NCI-H1417 (cell line): ENCODE measurements around the gene CCDC187.

Experiments
- DNase-seq, 3 experiments: peaks; one replicate each; lab custom pipeline; 2025; lab: John Stamatoyannopoulos, UW

The CCDC187 gene

DNA sequence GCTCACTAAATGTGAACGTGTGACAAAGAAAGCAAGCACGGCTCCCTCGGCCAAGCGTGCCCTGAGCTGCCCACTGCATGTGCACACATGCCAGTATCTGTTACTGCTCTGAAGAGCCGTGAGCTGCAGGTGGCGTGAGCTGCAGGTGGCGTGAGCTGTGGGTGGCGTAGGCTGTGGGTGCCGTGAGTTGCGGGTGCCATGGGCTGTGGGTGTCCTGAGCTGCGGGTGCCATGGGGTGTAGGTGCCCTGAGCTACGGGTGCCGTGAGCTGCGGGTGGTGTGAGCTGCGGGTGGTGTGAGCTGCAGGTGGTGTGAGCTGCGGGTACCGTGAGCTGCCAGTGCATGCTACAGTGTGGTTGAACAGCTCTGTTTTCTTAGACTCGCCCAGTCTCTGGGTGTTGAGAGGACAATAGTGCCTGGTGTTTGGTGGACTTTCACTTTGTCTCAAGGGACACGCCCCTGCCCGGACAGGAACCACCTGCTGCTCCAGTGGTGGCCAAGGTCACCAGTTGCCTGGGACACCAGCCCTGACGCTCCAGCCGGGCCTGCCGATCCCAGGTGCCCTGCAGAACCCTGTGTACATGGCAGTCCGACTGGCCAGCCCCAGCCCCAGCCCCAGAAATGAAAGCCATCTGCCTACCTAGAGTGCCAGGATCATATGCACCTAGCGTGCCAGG, 6.7 kb downstream of the CCDC187 start:
- peak; percentile 24 to 88 (median 76) for DNase-seq

DNA sequence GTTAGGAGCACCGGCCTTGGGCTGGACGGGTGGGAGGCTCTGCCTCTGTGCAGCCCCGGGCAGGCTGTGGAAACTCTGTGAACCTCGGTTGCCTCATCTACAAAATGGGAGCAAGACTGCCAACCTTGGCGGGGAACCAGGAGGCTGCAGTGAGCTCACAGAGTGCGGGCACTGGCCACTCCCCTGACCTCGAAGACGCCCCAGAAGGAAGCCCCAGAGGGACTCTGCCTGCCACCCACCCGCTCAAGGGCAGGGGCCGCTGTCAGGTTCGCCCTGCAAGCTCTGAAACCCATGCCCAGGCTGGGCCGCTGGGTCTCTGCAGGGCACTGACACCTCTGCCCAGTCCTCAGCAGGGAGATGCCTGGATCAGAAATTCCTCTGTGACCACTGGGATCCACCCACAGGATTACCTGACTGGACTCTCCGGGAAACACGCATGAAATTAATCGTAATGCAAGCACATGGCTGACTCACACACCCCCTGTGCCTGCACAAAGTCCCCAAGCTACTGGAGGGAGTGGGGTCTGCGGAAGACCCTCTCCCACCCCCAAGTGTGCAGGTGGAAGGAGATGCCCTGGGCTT, 7.4 kb downstream of the CCDC187 start:
- no peak for DNase-seq

DNA sequence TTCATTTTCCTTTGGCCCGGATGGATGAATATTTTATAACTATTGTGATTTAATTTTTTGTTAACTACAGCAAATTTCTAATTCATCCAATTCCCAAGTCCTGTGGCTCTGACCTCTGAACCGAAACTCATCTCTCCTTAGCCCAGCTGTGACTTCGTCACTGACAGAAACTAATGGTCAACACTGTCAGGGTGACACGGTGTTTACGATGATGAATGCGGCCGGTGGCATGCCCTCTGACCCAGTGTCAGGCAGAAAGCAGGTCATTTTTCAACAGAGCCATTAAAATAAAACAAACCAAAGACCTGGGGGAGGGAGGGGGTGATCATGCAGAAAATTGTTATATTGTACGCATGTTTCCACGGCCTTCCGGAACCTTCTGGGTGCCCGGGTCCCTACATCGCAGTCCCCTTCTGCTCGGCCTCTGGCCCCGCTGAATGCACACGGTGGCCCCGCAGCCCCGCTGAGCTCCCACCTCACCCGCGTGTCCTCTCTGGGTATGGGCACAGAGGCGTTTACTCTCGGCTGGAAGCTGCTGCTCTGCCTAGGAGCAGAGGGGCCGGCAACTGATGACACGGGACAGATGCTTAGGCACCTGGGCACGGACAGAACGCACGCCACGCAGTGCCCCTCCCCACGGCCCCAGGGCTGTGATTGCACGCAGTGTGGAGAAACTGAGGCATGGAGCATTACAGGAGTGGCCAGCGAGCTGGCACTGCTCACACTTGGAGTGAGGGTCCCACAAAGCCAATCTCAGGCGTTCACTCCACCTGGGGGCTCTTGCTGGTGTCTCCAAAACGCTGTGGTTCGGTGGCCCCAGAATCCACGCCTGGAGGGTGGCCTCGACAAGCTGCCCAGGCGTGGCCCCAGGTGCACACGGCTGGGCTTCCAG, 8.1 kb downstream of the CCDC187 start:
- DNase-seq, result no peak

DNA sequence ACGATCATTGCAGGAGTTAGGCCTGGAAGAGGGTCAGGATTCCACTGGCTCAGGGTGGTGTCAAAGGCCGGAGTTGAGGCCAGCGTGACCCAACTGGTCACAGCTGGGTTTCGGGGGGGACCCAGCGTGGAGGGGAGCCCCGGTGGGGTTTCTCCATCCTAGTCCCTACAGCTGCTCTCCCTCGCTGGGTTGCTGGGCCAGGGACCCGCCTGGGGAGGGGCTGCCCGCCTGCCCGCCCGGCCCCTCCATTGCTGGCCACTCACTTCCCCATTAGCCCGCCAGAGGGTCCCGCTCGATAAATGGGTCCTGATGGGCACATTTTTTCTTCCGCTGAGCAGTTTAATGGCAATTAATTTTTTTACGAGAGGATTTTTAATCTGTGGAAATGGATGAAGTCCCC, 8.8 kb downstream of the CCDC187 start:
- DNase-seq, result no peak

DNA sequence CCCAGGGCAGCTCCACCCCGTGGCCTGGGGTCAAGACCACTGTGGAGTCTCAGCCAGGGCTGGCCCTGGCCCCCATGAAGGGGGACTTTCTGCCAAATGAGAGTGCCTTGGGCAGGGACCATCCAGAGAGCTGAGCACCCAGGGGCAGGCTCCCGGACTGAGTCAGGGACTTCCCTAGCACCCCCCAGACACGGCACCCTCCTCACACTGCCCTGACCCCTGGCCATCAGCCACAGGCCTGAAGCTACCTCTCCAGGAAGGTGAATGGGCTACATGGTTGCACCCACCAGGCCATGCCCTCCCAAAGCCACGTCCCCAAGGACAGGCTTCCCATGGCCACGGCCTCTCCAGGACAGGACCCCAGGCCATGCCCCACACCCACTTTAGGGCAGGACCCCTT, 9.5 kb downstream of the CCDC187 start:
- DNase-seq, result no peak

DNA sequence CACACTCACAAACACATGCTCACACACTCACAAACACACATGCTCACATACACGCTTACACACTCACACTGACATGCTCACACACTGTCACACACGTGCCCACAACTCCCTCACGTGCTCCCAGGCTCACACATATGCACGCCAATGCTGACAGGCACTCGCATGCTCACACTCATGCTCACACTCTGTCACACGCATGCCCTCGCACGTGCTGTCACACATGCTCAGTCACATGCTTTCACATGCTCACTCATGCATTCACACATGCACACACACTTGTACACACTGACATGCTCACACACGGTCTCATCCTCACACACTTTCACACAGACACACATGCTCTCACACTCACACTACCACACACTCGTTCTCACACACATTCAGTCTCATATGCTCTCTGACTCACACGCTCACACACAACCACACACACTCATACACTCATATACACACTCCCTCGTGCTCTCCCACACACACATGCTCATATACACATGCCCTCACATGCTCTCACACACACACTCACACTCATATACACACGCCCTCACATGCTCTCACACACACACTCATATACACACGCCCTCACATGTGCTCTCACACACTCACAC, 10.3 kb downstream of the CCDC187 start:
- DNase-seq, result no peak

DNA sequence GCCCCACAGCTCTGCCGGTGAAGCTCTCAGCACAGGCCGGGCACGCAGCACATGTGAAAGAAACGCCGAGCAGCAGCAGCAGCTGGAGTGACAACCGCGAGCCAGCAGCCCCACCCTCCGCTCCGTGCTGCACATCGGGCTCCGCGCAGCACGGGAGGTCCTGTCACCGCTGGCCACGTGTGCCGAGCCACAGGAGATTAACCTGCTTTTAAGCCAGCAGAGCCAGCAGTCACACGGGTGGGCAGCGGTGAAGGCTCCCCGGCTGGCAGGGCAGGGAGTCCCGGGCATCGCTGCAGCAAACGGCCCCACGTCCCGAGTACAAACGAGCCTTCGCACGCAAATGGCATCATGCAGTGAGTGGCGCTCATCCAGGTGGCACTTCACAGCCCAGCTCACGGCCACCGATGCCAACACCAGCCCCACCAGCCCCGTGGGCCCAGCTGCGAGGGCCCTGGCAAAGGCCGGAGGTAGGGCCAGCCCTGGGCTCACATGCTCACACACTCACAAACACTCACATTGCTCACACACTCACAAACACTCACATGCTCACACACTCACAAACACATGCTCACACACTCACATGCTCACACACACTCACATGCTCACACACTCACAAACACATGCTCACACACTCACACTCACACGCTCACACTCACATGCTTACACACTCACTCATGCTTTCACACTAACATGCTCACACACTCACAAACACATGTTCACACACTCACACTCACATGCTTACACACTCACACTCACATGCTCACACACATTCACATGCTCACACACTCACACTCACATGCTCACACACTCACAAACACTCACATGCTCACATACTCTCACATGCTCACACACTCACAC, 11.1 kb downstream of the CCDC187 start:
- DNase-seq, result peak in 1 of 3 experiments; percentile 41

DNA sequence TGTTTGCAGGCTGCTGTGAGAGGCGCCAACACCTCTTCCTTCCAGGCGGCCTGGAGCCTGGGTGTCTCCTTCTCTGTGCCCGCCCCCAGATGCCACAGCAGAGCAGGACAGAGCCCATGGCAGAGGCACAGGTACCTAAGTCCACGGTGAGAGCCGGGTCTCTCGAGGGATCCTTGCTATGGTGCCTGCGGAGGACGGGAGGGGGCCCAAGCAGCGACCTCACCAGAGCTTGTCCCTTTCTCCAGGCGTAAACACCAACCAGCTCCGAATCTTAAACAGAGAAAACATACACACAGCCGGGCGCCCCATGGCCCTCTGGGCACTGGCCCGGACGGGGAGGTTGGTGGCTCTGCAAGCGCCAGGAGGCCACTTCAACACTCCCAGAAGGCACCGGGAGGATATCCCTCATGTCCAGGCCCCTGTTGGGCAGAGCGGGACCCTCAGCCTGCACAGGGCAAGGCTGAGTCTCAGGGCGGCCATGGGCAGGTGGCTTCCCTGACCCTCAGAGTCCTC, 11.8 kb downstream of the CCDC187 start:
- DNase-seq, result no peak

DNA sequence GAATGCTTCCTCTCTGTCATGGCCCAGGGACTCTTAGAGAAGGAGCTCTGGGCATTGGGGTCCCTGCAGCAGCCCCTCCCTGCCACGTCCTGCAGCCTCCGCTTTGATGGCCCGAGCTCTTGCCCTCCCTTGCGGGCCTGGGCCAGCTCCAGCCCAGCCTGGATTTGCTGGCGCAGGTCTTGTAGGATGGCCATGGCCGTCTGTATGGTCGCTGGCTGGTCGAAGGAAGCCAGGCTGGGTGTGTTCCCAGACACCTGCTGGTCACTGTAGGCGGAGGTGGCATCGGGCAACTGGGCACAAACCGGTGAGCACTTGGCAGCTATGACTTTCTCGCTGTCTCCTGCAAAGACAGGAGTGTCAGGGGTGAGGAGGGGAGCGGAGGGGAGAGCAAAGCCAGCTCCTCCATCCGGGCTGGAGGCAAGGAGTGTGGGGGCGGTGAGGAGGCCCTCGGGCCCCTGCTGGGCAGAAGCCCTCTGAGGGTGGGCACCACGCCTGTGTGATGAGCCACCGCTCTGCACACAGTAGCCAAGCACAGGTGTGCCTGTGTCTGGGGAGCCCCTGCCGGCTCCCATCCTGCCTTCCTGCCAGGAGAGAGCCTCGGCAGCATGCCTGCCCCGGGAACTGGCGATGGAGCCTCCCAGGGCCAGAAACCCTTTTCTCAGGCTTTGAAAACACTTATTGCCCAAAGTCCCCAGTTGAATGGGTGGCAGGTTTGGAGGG, 12.4 kb downstream of the CCDC187 start:
- DNase-seq, result no peak

DNA sequence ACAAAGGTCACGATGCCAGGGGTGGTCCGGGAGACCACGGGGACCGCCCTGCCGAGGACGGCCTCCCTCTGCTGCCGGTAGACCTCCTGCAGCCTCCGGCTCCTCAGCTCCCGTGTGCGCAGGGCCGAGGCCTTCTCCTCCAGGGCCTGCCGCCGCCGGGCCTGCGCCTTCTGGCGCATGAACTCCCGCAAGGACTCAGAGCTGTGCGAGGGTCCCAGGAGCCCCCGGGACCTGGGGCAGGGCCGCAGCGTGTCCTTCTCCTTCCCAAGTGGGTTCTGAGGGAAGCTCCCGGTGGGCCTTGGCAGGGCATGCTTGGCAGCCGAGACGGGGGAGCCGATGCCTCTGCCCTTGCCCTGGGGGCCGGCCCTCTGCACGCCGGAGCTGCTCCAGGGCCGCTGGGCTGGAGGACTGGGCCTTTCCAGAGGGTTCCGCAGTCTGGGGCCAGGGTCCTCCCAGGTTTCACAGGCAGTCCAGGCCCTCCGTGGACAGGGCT, 13.3 kb downstream of the CCDC187 start:
- no peak for DNase-seq

DNA sequence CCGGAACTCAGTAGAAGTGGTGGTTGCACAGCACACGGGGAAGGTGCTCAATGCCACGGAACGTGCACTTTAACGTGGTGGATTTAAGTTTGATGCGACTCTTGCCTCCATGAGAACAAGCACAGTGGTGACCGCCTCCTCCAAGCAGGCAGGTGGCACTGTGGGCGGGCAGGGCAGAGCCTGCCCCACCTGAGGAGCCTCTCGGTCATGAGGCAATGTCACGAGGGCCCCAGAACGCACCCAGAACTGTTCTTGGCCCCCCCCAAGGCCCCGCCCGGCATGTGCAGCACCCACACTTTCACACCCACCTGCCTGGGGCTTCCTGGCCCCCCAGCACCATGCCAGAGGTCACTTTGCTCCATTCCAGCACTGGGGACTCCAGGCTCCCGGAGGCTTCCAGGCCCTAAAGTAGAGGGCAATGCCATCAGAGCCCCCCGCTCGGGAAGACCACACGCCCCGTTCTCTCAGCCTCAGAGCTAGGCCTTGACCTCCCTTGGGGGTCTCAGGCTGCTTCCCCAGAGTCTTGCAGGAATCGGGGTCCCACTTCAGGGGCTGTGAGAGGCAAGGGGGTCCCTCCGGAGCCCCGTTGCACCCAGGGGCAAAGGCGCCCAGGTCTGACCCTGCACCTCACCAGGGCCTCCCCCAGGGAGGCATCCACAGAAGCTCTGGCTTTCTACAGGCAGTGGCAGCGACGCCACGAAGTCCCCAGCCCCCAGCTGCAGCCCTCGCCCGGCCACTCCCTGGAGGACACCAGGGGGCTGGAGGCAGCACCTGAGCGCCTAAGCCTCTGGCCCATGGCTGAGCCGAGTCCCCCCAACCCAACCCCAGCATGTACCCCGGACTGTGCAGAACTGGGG, 14.0 kb downstream of the CCDC187 start:
- no peak for DNase-seq

DNA sequence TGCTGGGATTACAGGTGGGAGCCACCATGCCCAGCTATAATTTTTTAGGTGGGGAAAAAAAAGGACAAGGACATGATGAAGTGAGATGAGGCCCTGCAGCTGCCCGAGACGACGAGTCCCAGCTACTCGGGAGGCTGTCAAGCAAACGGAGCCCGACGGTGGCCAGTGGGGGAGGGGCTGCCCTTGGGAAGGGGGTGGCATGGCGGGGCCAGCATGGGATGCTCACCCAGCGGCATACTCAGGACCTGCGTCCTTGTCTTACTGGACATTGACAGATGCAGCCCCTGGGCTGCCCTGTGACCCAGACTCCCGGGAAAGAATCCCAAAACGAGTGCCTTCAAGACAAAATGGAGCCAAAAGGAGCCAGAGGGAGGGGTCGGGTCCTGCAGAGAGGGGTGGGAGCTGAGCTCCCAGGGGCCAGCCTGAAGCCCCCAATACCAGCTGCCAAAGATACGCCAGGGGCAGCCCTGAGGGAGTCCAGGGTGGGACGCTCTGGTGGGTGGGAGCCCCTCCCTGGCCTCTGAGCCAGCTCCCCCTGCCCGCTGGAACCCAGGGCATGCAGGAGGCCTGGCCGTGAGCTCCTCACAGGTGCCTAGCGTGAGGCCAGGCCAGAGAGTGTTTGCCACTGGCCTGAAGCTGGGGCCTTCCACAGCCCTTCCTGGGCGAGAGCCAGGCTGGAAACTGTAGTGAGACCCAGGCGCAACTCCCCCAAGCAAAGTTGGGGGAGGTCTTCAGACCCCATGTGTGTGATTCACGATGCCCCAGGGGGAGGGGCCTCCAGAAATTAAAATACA, 15.7 kb downstream of the CCDC187 start:
- DNase-seq, result no peak

DNA sequence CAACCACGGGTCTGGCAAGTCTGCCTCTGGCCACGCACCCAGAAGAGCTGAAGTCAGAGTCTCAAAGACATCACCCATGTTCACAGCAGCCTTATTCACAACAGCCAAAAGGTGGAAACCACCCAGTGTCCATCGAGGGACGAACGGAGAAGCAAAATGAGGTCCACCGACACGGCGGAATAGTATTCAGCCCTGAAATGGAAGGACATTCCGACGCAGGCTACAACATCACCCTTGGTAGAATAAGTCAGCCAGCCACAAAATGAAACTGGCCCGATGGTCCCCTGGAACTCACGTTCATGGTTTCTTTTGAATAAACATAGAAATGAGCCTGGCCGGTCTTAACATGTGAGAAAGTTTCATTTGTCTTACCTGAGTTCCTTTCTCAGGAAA, 16.9 kb downstream of the CCDC187 start:
- no peak for DNase-seq

DNA sequence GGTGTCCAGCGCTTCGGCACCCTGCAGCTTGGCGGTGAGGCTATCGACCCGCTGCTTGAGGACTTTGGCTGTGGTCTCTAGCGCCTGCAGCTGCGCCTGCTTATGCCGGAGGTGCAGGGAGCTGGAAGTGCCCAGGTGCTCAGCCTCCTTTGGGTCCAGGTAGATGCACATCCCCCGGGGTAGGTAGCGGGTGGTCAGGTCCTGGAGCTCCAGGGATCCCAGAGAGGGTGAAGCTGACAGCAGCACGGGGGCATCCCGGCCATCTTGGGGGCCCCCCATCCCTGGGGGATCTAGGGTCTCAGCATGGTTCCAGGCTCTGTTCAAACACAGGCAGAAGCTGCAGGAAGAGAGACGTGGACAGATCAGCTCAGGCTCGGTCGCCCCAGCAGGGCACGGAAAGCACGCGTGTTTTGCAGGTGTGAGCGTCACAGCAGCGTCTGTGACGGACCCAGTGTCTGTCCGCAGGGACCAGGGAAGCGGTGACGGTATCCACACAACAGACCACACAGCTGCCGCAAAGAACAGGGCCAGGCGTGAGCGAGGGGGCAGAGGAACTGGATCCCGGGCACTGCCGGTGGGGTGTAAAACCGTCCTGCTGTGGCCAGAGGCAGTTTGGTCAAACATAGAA, 17.4 kb downstream of the CCDC187 start:
- DNase-seq, result peak in 1 of 3 experiments; percentile 18

DNA sequence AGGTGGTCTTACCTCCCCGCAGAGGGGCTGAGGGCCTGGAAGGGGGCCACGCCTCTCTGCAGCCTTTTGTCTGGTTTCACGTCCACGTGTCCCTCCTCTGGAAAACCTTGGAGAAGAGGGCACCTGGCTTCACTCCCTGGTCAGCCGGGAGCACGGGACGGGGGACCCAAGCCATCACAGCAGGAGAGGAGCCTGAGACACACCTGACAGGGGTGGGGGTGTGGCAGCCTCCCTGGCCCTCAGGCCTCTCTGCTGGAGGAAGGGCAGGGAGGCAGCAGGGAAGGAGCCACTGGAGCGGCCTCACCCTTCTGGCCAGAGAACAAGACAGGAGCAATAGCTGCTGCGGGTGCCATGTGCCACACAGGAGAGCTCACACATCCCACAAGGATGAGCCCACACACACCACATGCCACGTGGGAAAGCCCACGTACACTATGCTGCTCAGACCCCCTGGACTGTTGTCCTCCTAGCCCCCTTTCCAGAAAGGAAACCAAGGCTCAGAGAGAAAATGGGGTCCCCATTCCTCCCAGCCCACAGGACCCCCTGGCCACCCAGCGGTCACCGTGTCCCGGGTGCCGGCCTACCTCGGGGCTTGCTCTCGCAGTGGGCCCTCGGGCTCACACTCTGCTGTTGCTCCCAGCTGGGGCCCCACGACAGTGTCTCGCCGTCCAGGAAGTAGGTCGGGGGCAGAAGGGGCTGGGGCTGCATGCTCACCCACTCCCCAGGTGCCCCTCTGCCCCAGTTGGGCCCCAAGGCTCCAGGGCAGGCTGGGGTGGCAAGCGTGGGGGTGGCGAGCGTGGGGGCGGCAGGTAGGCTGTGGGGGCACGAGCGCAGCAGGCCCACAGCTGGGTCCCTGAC, 18.2 kb downstream of the CCDC187 start:
- no peak for DNase-seq

DNA sequence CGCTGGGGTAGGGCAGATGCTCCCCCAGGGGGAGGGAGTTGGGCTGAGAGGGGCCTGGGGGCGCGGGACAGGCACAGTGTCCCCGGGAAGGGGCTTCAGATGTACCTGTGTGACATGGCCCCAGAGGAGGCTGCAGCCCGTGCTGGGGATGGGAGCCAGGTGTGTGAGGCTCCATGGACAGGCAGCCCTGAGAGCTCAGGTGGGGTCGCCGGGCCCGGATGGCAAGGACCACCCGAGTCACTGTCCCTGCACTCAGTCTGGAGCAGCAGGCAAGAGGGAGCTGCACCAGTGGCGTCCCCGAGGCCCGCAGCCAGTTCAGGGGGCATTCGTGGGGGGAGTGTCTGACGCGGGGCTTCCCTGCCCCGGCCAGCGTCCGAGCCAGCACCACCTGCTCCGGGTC, 18.9 kb downstream of the CCDC187 start:
- DNase-seq, result no peak

DNA sequence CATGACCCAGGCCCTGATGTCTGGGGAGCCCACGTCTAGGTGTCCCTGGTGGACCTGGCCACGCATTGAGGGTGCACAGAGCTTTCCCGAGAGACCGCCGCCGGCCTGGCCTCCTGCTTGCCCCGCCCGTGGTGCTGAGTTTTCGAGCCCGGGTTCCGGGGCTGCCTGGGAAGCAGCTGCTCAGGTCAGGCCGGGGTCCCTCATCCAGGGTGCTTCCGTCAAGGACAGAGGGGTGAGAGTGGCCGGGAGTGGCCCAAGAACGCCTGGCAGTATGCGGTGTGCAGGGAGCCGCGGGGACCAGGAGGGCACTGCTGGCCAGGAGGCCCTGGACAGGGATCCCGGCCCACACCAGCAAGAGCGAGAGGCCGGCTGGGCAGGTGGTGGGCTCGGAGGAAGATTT, 19.6 kb downstream of the CCDC187 start:
- no peak for DNase-seq
